GM12872 (cell line): ENCODE measurements around the gene ZFP57.

Source experiments
- CTCF ChIP-seq: IDR thresholded peaks from 3 replicates; pipeline ENCODE4 v1.5.1; 2011; ENCODE audit warnings: low read depth, mild to moderate bottlenecking, low read length, moderate library complexity; ENCODE audit not compliant: insufficient read depth

The ZFP57 gene

GRCh38 chr6:29661071-29661470 is 19.9 kb downstream of the ZFP57 start:
- no peak for TF ChIP-seq CTCF

- no peak for TF ChIP-seq CTCF
Observed at GRCh38 chr6:29656798-29657197, 24.2 kb downstream of the ZFP57 start, which contains the start of gene MOG. TSS of gene MOG (plus strand) at chr6:29657092. CDS start at chr6:29657210, 118 bp downstream.

- TF ChIP-seq CTCF = no peak
Observed at GRCh38 chr6:29656157-29656556, 24.8 kb downstream of the ZFP57 start.

GRCh38 chr6:29655658-29656057 is 25.3 kb downstream of the ZFP57 start:
- no peak for TF ChIP-seq CTCF

- TF ChIP-seq CTCF = peak; percentile 72
Observed at GRCh38 chr6:29653452-29654038, 27.4 kb downstream of the ZFP57 start.

- TF ChIP-seq CTCF = no peak
Observed at GRCh38 chr6:29652198-29652584, 28.8 kb downstream of the ZFP57 start.

- TF ChIP-seq CTCF = peak; percentile 57
Observed at GRCh38 chr6:29651413-29652197, 29.3 kb downstream of the ZFP57 start.
